Pulmonary artery endothelial cell (primary cell): Measurements from ENCODE around the gene YTHDC2. TPM values are rescaled to one million over a fixed set of nuclear protein-coding genes. Genes with fewer than 3 reads are reported as not detected.
"Not testable (repeated sequence)": the region's sequence is repeated elsewhere in the genome, so short reads cannot be mapped to it uniquely, and the experiment has no call there.

Experiments used
- DNase-seq: peaks from one replicate; pipeline ENCODE4 v3.0.0-alpha.2; 2011; ENCODE audit warnings: low read depth, low spot score
- total RNA-seq: library from RNA; depleted of rRNA; stranded (reverse); fragments of >200 nt; gene quantifications from 2 replicates; pipeline ENCODE4 v1.2.3, GENCODE V29; 2014

The YTHDC2 gene
- total RNA-seq, 1 donor from 2014 or later = 26.6 TPM

GRCh38 chr5:113601423-113601822, 87.9 kb downstream of the YTHDC2 start:
- no peak for DNase-seq

GRCh38 chr5:113603246-113603645, 89.8 kb downstream of the YTHDC2 start:
- not testable (repeated sequence) for DNase-seq

GRCh38 chr5:113606298-113607134, 93.0 kb downstream of the YTHDC2 start:
- peak; percentile 49 for DNase-seq

- no peak for DNase-seq
Observed at GRCh38 chr5:113607361-113607760, 93.9 kb downstream of the YTHDC2 start.

- DNase-seq = no peak
Observed at GRCh38 chr5:113608113-113608596, 94.7 kb downstream of the YTHDC2 start.

GRCh38 chr5:113612060-113612496, 98.6 kb downstream of the YTHDC2 start:
- DNase-seq = no peak

- DNase-seq = no peak
Observed at GRCh38 chr5:113614191-113614590, 100.7 kb downstream of the YTHDC2 start.

GRCh38 chr5:113615708-113616107, 102.2 kb downstream of the YTHDC2 start:
- DNase-seq = peak; percentile 13

GRCh38 chr5:113617191-113617796, 103.8 kb downstream of the YTHDC2 start:
- DNase-seq = no peak

- DNase-seq = no peak
Observed at GRCh38 chr5:113632996-113633395, 119.5 kb downstream of the YTHDC2 start.

- no peak for DNase-seq
Observed at GRCh38 chr5:113634957-113635356, 121.5 kb downstream of the YTHDC2 start.

GRCh38 chr5:113641715-113642114, 128.2 kb downstream of the YTHDC2 start:
- no peak for DNase-seq

Other genes starting within 250 kb of the YTHDC2 start
- not detected in 2 replicates for gene TSSK1B, start 78.7 kb upstream of the YTHDC2 start, total RNA-seq
- gene MCC, start 25.2 kb upstream of the YTHDC2 start, total RNA-seq = 44.7 and 79.4 TPM in 2 replicates